Measurements from ENCODE around the gene CAMSAP1.

Gene CAMSAP1

GRCh38 chr9:135941288-135941995 lies 34.1 kb upstream of the CAMSAP1 start:
- Histone ChIP-seq H4K20me1 (ENCODE audit: insufficient read depth, low read length) (peaks cover 12% of the 10 kb centered on the region), H3K9ac (ENCODE audit: low read length) (no peak overlapping the region), H3K36me3 (replicated peaks; ENCODE audit: low read depth, low read length) (peaks cover 53% of the 10 kb centered on the region), H3K9me3 (ENCODE audit: insufficient read depth, low read length) (no peaks in the 10 kb centered on the region), H3K27ac (ENCODE audit: low read length) (no peak overlapping the region), H2AFZ (ENCODE audit: low read depth, low read length) (no peak overlapping the region), H3K4me3 (ENCODE audit: low read length) (no peak overlapping the region), H3K27me3 (ENCODE audit: low read depth, low read length) (no peaks in the 10 kb centered on the region), H3K4me2 (ENCODE audit: low read length) (no peak overlapping the region), H3K79me2 (ENCODE audit: low read length) (no peaks in the 10 kb centered on the region), H3K4me1 (ENCODE audit: low read length) (peaks cover 11% of the 10 kb centered on the region)
- TF ChIP-seq CTCF (IDR thresholded peaks at IDR 0.05; ENCODE audit: low read depth, low read length) (no peak), EZH2phosphoT487 (IDR thresholded peaks at IDR 0.05; ENCODE audit: low read depth) (no peak)

- no peak for TF ChIP-seq CTCF (IDR thresholded peaks at IDR 0.05; ENCODE audit: low read depth, low read length)
- no peak for TF ChIP-seq EZH2phosphoT487 (IDR thresholded peaks at IDR 0.05; ENCODE audit: low read depth)
- H3K79me2 ChIP-seq (ENCODE audit: low read length) = no peaks in the 10 kb centered on the region
- peaks cover 8% of the 10 kb centered on the region for H4K20me1 ChIP-seq (ENCODE audit: insufficient read depth, low read length)
- peaks cover 42% of the 10 kb centered on the region for H3K36me3 ChIP-seq (replicated peaks; ENCODE audit: low read depth, low read length)
- no peak overlapping the region for H3K9ac ChIP-seq (ENCODE audit: low read length)
- H3K4me3 ChIP-seq (ENCODE audit: low read length) = no peak overlapping the region
- H3K27me3 ChIP-seq (ENCODE audit: low read depth, low read length) = no peaks in the 10 kb centered on the region
- no peak overlapping the region for H3K4me2 ChIP-seq (ENCODE audit: low read length)
- no peak overlapping the region for H2AFZ ChIP-seq (ENCODE audit: low read depth, low read length)
- peaks cover 7% of the 10 kb centered on the region for H3K4me1 ChIP-seq (ENCODE audit: low read length)
- no peaks in the 10 kb centered on the region for H3K9me3 ChIP-seq (ENCODE audit: insufficient read depth, low read length)
- H3K27ac ChIP-seq (ENCODE audit: low read length) = no peak overlapping the region
Observed at GRCh38 chr9:135939351-135940265, 32.3 kb upstream of the CAMSAP1 start.

DNA sequence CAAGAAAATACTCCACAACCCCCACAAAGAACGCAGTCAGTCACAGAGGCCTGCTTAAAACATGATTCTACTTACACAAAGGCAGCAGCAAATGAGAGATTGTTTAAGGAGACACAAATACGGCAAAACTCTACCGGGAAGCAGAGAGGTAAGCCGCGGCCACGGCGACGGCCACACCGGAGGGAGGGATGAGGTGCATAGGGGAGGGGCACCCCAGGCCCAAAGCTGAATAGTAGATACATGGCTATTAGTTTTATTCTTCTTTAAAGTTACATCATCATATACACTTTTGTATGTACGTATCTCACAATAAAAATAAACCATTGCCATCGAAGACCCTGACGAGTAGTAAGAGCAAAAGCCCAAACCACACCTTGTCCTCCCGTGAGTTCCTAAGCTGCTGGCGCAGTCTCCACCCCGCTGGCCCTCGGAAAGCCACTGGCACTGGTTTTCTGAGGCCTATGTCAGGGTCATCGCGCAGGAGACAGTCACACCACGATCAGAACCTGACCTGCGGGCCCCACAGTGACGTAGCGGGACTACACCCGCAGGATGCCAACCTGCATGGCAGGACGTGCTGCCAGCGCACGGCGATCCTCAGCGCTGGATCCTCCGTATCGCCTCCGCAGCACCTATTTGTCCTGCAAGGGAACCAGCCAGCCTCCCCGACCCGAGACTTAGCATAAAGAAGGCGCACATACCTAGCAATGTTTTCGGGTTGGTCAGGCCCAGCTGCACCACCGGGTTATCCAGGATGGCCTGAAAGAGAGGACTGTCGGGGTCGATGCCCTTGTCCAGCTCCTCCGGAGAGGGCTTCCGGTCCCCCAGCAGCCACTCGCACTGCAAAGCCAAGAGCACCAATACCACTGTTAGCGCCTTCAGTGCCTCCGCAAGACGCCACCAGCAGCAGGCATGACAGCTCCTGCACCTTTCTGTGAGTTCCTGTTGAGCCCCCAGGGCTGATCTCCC lies 30.5 kb upstream of the CAMSAP1 start:
- Histone ChIP-seq H3K4me2 (ENCODE audit: low read length) (no peak overlapping the region), H3K9ac (ENCODE audit: low read length) (no peak overlapping the region), H4K20me1 (ENCODE audit: insufficient read depth, low read length) (no peaks in the 10 kb centered on the region), H2AFZ (ENCODE audit: low read depth, low read length) (no peak overlapping the region), H3K27me3 (ENCODE audit: low read depth, low read length) (no peaks in the 10 kb centered on the region), H3K27ac (ENCODE audit: low read length) (no peak overlapping the region), H3K4me1 (ENCODE audit: low read length) (no peaks in the 10 kb centered on the region), H3K36me3 (replicated peaks; ENCODE audit: low read depth, low read length) (peaks cover 41% of the 10 kb centered on the region), H3K4me3 (ENCODE audit: low read length) (no peak overlapping the region), H3K9me3 (ENCODE audit: insufficient read depth, low read length) (no peaks in the 10 kb centered on the region), H3K79me2 (ENCODE audit: low read length) (no peaks in the 10 kb centered on the region)
- no peak for TF ChIP-seq CTCF (IDR thresholded peaks at IDR 0.05; ENCODE audit: low read depth, low read length)

Measured in OCI-LY3 (cell line).